ENCODE measurements around the gene SHC3. TPM values are rescaled to one million over a fixed set of nuclear protein-coding genes. Genes with fewer than 3 reads are reported as not detected.

The SHC3 gene
- total RNA-seq, 2 donors from 2014 or later: 0.02 TPM; not detected in 1

- no peaks in the 10 kb centered on the region for H3K9me3 Mint-ChIP-seq
- DNase-seq (ENCODE audit: low spot score in 2 of 2) (no peak), ATAC-seq (no peak)
- no peaks in the 10 kb centered on the region for H3K36me3 Mint-ChIP-seq
- H3K27ac Mint-ChIP-seq: no peak overlapping the region
These were observed 211.5 kb downstream of the SHC3 start for GRCh38 chr9:88966894-88967676.

DNA sequence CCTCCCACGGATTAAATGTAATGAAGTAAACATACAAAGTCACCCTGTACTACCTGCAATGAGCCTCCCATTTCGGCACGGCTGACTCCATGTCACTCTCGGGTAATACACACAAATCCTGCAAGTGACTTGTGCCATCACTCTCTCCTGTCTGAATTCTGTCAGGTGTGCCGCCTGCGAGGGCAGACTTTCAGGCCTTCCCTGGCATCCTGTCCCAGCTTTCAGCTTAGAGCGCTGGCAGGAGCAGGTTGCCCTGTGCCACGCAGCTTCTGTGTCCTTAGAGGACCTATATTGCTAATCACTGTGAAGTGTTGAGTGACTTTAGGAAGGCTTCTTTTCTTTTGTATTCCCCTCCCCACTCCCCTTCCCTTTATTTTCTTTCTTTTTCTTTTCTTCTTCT, 213.1 kb downstream of the SHC3 start:
- Mint-ChIP-seq H3K27ac (no peak overlapping the region), H3K9me3 (no peaks in the 10 kb centered on the region), H3K36me3 (no peaks in the 10 kb centered on the region)
- no peak for DNase-seq (ENCODE audit: low spot score in 2 of 2)
- no peak for ATAC-seq

DNA sequence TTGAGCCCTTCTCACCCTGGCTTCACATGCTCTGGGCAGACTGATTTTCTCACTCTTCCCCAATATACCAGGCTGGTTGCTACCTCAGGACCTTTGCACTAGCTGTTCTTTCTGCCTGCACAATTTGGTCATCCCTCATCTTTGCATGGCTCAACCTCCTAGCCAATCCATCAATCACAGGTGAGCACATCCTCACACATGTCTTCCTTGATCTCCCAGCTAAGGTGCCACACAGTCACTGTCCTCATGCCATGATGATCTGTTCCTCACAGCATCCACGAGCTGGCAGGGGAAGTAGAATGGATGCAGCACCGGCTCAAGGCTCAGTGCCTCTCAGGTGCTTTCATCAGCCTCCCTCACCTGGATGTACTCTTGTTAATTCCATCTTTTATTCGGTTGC, 218.0 kb downstream of the SHC3 start:
- no peak for ATAC-seq
- DNase-seq (ENCODE audit: low spot score in 2 of 2): no peak
- Mint-ChIP-seq H3K36me3 (no peaks in the 10 kb centered on the region), H3K27ac (no peak overlapping the region), H3K9me3 (no peaks in the 10 kb centered on the region)

DNA sequence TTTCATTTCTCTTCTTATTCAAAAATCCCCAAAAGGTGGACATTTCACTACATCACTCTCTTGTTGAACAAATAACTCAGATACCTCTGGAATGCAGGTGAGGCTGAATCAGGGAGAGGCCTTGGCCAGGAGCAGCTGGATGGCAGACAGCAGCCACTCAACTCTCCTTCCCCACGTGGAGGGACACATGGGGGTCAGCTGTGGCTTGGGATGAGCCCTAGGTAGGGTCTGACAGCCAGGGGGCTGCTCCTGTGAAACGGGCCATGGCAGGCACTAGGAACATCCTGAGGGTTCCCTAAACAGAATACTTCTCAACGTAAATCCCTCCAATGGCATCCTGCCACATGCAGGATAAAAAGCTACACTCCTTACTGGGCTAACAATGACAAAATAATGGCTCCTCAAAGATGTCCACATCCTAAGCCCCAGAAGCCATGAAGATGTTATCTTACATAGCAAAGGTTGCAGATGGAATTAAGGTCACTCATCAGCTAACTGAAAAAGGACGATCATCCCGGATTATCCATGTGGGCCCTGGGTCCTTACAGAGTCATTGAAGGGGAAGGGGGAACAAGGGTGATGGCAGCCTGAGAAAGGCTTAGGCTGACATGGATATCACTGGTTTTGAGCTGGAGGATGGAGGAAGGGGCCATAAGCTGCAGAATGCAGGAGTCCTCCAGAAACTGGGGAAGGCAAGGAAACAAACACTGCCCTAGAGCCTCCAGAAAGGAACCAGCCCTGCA, 218.7 kb downstream of the SHC3 start:
- no peak for DNase-seq (ENCODE audit: low spot score in 2 of 2)
- no peaks in the 10 kb centered on the region for H3K36me3 Mint-ChIP-seq
- no peak for ATAC-seq
- no peaks in the 10 kb centered on the region for H3K9me3 Mint-ChIP-seq
- no peak overlapping the region for H3K27ac Mint-ChIP-seq

- Mint-ChIP-seq H3K9me3 (no peaks in the 10 kb centered on the region), H3K36me3 (no peaks in the 10 kb centered on the region), H3K27ac (no peak overlapping the region)
- ATAC-seq: no peak
- no peak for DNase-seq (ENCODE audit: low spot score in 2 of 2)
These were observed 221.1 kb downstream of the SHC3 start for GRCh38 chr9:88957526-88957925.

Other genes with a start within 250 kb of the SHC3 start
- gene S1PR3, start 187.3 kb downstream of the SHC3 start, total RNA-seq: under 1 TPM; 0.07 to 0.14 TPM
- 100 to 1,000 TPM; 202 to 384 TPM for gene CKS2, start 132.4 kb upstream of the SHC3 start, total RNA-seq
- gene SECISBP2, start 139.7 kb upstream of the SHC3 start, total RNA-seq: 10 to 100 TPM; 42.8 to 52.0 TPM

All from activated naive CD4-positive, alpha-beta T cell treated with anti-CD3 and anti-CD28 coated beads, Interleukin-2, amount 50 U/mL, for 72 hours (primary cell).